IMR-90 (cell line): Measurements from ENCODE around the gene CRTC1. TPM values are rescaled to one million over a fixed set of nuclear protein-coding genes. Genes with fewer than 3 reads are reported as not detected.

Experiments
- ATAC-seq: fragments of 200-7000 bp; cut with Tn5 transposase; 2 replicates; pipeline ENCODE4 v1.9.1; 2020; ENCODE audit warnings: low read depth, mild to moderate bottlenecking, moderate library complexity
- BruUV-seq: library from RNA; stranded (reverse); fragments of 400-500 nt; replicated peaks from 2 replicates; lab custom pipeline; 2021; lab: Mats Ljungman, UMichigan
- CTCF ChIA-PET: fragments of 300-600 bp; formaldehyde crosslinking; extraction: SDS; loops from one replicate; lab custom pipeline; 2021; ENCODE audit warnings: antibody characterized with exemption; lab: Yijun Ruan, JAX
- POLR2A ChIA-PET: fragments of 300-600 bp; sonication (Branson Sonifier 250); formaldehyde crosslinking; loops from one replicate; lab custom pipeline; 2022; ENCODE audit warnings: antibody characterized with exemption; ENCODE audit not compliant: unreplicated experiment; lab: Charles Lee
- DNase-seq: peaks from one replicate; pipeline ENCODE4 v3.0.0; 2013
- H2AFZ ChIP-seq: replicated peaks from 2 replicates; pipeline ENCODE3; 2013; ENCODE audit warnings: low read length, mild to moderate bottlenecking; ENCODE audit not compliant: poor library complexity
- H2AK5ac ChIP-seq: 2 replicates; pipeline ENCODE4 v1.6.1; 2013; ENCODE audit warnings: low read depth, low read length, inconsistent platforms
- H2AK9ac ChIP-seq: replicated peaks from 2 replicates; pipeline ENCODE3; 2013; ENCODE audit warnings: mild to moderate bottlenecking, low read depth, low read length, moderate library complexity; ENCODE audit not compliant: poor library complexity
- H2BK120ac ChIP-seq: 2 replicates; pipeline ENCODE4 v1.6.1; 2013; ENCODE audit warnings: low read depth, low read length, inconsistent platforms
- H2BK15ac ChIP-seq: 3 replicates; pipeline ENCODE4 v1.6.1; 2013; ENCODE audit warnings: low read depth, low read length, inconsistent platforms
- H2BK20ac ChIP-seq: 2 replicates; pipeline ENCODE4 v1.6.1; 2013; ENCODE audit warnings: low read depth, mild to moderate bottlenecking, inconsistent platforms, low read length, moderate library complexity
- H2BK5ac ChIP-seq: 2 replicates; pipeline ENCODE4 v1.6.1; 2013; ENCODE audit warnings: mild to moderate bottlenecking, low read depth, low read length, inconsistent platforms; ENCODE audit not compliant: poor library complexity, severe bottlenecking
- H3K14ac ChIP-seq: replicated peaks from 2 replicates; pipeline ENCODE4 v1.6.1; 2013; ENCODE audit warnings: low read depth, low read length, inconsistent platforms
- H3K18ac ChIP-seq: 2 replicates; pipeline ENCODE4 v1.6.1; 2013; ENCODE audit warnings: low read depth, low read length, control low read depth
- H3K23ac ChIP-seq: 2 replicates; pipeline ENCODE4 v1.6.1; 2013; ENCODE audit warnings: low read depth, low read length, inconsistent platforms
- H3K27ac ChIP-seq: 2 replicates; pipeline ENCODE4 v1.5.1; 2013; ENCODE audit warnings: mild to moderate bottlenecking, control low read depth, low read length; ENCODE audit not compliant: insufficient read depth
- H3K27me3 ChIP-seq: 2 replicates; pipeline ENCODE4 v1.6.1; 2013; ENCODE audit warnings: low read length; ENCODE audit not compliant: control insufficient read depth, insufficient read depth
- H3K36me3 ChIP-seq: 2 replicates; pipeline ENCODE4 v1.6.1; 2013; ENCODE audit warnings: low read length, mixed read lengths; ENCODE audit not compliant: control insufficient read depth, insufficient read depth
- H3K4ac ChIP-seq: 2 replicates; pipeline ENCODE4 v1.6.1; 2013; ENCODE audit warnings: low read depth, low read length, inconsistent platforms
- H3K4me1 ChIP-seq: 2 replicates; pipeline ENCODE4 v1.6.1; 2013; ENCODE audit warnings: low read length, mixed read lengths; ENCODE audit not compliant: control insufficient read depth, insufficient read depth
- H3K4me2 ChIP-seq: 2 replicates; pipeline ENCODE4 v1.6.1; 2013; ENCODE audit warnings: low read depth, mild to moderate bottlenecking, control low read depth, low read length, moderate library complexity
- H3K4me3 ChIP-seq: 2 replicates; pipeline ENCODE4 v1.5.1; 2013; ENCODE audit warnings: low read depth, mild to moderate bottlenecking, control low read depth, low read length, moderate library complexity; ENCODE audit not compliant: insufficient read depth
- H3K56ac ChIP-seq: 2 replicates; pipeline ENCODE4 v1.6.1; 2013; ENCODE audit warnings: low read length, inconsistent platforms; ENCODE audit not compliant: insufficient read depth; ENCODE audit errors: extremely low read depth
- H3K79me1 ChIP-seq, 2 experiments: 2 replicates each; pipeline ENCODE4 v1.6.1; 2013; ENCODE audit warnings: low read length in 2 of 2, inconsistent platforms in 1 of 2, low read depth in 1 of 2
- H3K9ac ChIP-seq: 2 replicates; pipeline ENCODE4 v1.6.1; 2013; ENCODE audit warnings: low read depth, low read length, control low read depth
- H3K9me1 ChIP-seq: 2 replicates; pipeline ENCODE4 v1.6.1; 2013; ENCODE audit warnings: low read length, inconsistent platforms; ENCODE audit not compliant: insufficient read depth
- H3K9me3 ChIP-seq: 2 replicates; pipeline ENCODE4 v1.6.1; 2013; ENCODE audit warnings: low read length; ENCODE audit not compliant: control insufficient read depth, insufficient read depth
- H4K20me1 ChIP-seq: 2 replicates; pipeline ENCODE4 v1.6.1; 2013; ENCODE audit warnings: low read length, inconsistent platforms; ENCODE audit not compliant: insufficient read depth
- H4K5ac ChIP-seq: 2 replicates; pipeline ENCODE4 v1.6.1; 2013; ENCODE audit warnings: mild to moderate bottlenecking, low read depth, low read length, control low read depth
- H4K8ac ChIP-seq, 2 experiments: 2 replicates each; pipeline ENCODE4 v1.6.1; 2013; ENCODE audit warnings: low read depth in 2 of 2, low read length in 2 of 2, control low read depth in 1 of 2, inconsistent platforms in 1 of 2
- H4K91ac ChIP-seq: 2 replicates; pipeline ENCODE4 v1.6.1; 2013; ENCODE audit warnings: low read depth, low read length, inconsistent platforms; ENCODE audit not compliant: insufficient read depth
- BHLHE40 ChIP-seq: fragments of 150-350 bp; IDR thresholded peaks from 2 replicates; pipeline ENCODE4 v1.6.1; 2016; ENCODE audit warnings: mild to moderate bottlenecking, low read depth, low read length
- CEBPB ChIP-seq: IDR thresholded peaks from 2 replicates; pipeline ENCODE4 v1.6.1; 2012; ENCODE audit warnings: low read depth, low read length, improper control_type of control experiment
- CHD1 ChIP-seq: IDR thresholded peaks from 2 replicates; pipeline ENCODE4 v1.6.1; 2012; ENCODE audit warnings: low read depth, low read length, improper control_type of control experiment
- ELK1 ChIP-seq: fragments of 150-350 bp; IDR thresholded peaks from 2 replicates; pipeline ENCODE4 v1.6.1; 2016; ENCODE audit warnings: low read depth, mild to moderate bottlenecking, low read length, moderate library complexity, borderline replicate concordance
- FOS ChIP-seq: fragments of 150-350 bp; IDR thresholded peaks from 2 replicates; pipeline ENCODE4 v1.6.1; 2016; ENCODE audit warnings: low read depth, low read length
- MAFK ChIP-seq: IDR thresholded peaks from 2 replicates; pipeline ENCODE4 v1.6.1; 2012; ENCODE audit warnings: low read depth, low read length, improper control_type of control experiment
- MAZ ChIP-seq: IDR thresholded peaks from 2 replicates; pipeline ENCODE4 v1.6.1; 2012; ENCODE audit warnings: low read depth, mild to moderate bottlenecking, low read length, improper control_type of control experiment, moderate library complexity, borderline replicate concordance
- MXI1 ChIP-seq: IDR thresholded peaks from 2 replicates; pipeline ENCODE4 v1.6.1; 2012; ENCODE audit warnings: low read depth, mild to moderate bottlenecking, low read length, moderate library complexity, borderline replicate concordance
- NFE2L2 ChIP-seq: fragments of 150-350 bp; IDR thresholded peaks from 2 replicates; pipeline ENCODE4 v1.6.1; 2016; ENCODE audit warnings: low read depth, mild to moderate bottlenecking, low read length
- POLR2A ChIP-seq: IDR thresholded peaks from 2 replicates; pipeline ENCODE4 v1.6.1; 2012; ENCODE audit warnings: mild to moderate bottlenecking, low read depth, low read length
- RAD21 ChIP-seq: IDR thresholded peaks from 2 replicates; pipeline ENCODE4 v1.6.1; 2012; ENCODE audit warnings: low read length, improper control_type of control experiment
- RFX5 ChIP-seq: IDR thresholded peaks from 2 replicates; pipeline ENCODE4 v1.8.0; 2012; ENCODE audit warnings: low read depth, mild to moderate bottlenecking, low read length, moderate library complexity
- SMC3 ChIP-seq: fragments of 150-350 bp; IDR thresholded peaks from 2 replicates; pipeline ENCODE4 v1.6.1; 2016; ENCODE audit warnings: low read depth, mild to moderate bottlenecking, antibody characterized with exemption, low read length, moderate library complexity
- USF2 ChIP-seq: fragments of 150-350 bp; IDR thresholded peaks from 2 replicates; pipeline ENCODE4 v1.6.1; 2017; ENCODE audit warnings: mild to moderate bottlenecking, antibody characterized with exemption, low read length, low read depth
- WGBS, 2 experiments: methylation state at CpG; one replicate each; pipeline versions ENCODE4 v1.1.5 to v1.1.7; 2013; ENCODE audit warnings: missing lambda C conversion rate in 2 of 2; ENCODE audit not compliant: insufficient read length in 1 of 2; ENCODE audit errors: extremely low coverage in 2 of 2; 5-methylcytosine and 5-hydroxymethylcytosine counted together
- dilution Hi-C: fragments of 300-500 bp; cut with HindIII; formaldehyde crosslinking; loops from one replicate; pipeline ENCODE4 v1.14.3; 2018; ENCODE audit warnings: low sequenced_read_pairs; ENCODE audit not compliant: unreplicated experiment
- in situ Hi-C: fragments of 300-500 bp; cut with MboI; formaldehyde crosslinking; loops from 3 replicates; pipeline ENCODE4 v1.14.3; 2019; ENCODE audit warnings: low sequenced_read_pairs, inconsistent platforms, mixed read lengths
- intact Hi-C: fragments of 100-400 bp; cut with micrococcal nuclease; formaldehyde crosslinking; loops from 2 replicates; pipeline ENCODE4 v1.10.0; 2022
- polyA plus RNA-seq, 3 experiments: library from polyadenylated mRNA; depleted of rRNA; stranded (reverse); fragments of >200 nt; gene quantifications; 2 replicates each; pipeline ENCODE4 v1.2.3, GENCODE V29; 2012; ENCODE audit warnings: low replicate concordance in 1 of 3
- total RNA-seq: library from RNA; depleted of rRNA; stranded (reverse); fragments of >200 nt; gene quantifications from 2 replicates; pipeline ENCODE4 v1.2.3, GENCODE V29; 2012
- TF ChIP-seq, protein P1 (sequence below): conservative IDR thresholded peaks from 2 replicates; pipeline ENCODE4 v1.5.1; 2012; ENCODE audit warnings: mild to moderate bottlenecking, low read depth, low read length, improper control_type of control experiment

The CRTC1 gene
- total and polyA plus RNA-seq, 2 of the 4 experiments (the other 2 are of a cell fraction): 0.18 to 5.7 TPM

- Histone ChIP-seq H2AK5ac (no peak overlapping the region), H2BK5ac (no peak overlapping the region), H4K8ac (no peak overlapping the region), H3K9me3 (no peaks in the 10 kb centered on the region), H3K79me1 (no peaks in the 10 kb centered on the region), H3K4me1 (peaks cover 14% of the 10 kb centered on the region), H3K56ac (no peak overlapping the region), H2BK20ac (no peak overlapping the region), H3K18ac (no peak overlapping the region), H4K91ac (no peak overlapping the region), H3K23ac (no peak overlapping the region), H3K27me3 (no peaks in the 10 kb centered on the region), H2BK120ac (no peak overlapping the region), H4K5ac (no peak overlapping the region), H3K9ac (no peak overlapping the region), H3K9me1 (0 out of 2 replicates have a peak, but pooled peaks cover 2% of the 10 kb centered on the region), H3K14ac (no peak overlapping the region), H2AFZ (no peak overlapping the region), H3K4ac (no peak overlapping the region), H2AK9ac (no peak overlapping the region), H2BK15ac (no peak overlapping the region), H3K36me3 (no peaks in the 10 kb centered on the region), H3K4me3 (no peak overlapping the region), H3K27ac (no peak overlapping the region), H4K20me1 (peaks cover 11% of the 10 kb centered on the region), H3K4me2 (no peak overlapping the region)
- intact Hi-C loops (no loop called here), dilution Hi-C loops (no loop called here), in situ Hi-C loops (no loop called here)
- 76% methylated on average over 7 of the region's 11 CpGs; no CpG with 5 or more reads in 1 of the 2 experiments for WGBS, 2 experiments
- TF ChIP-seq NFE2L2 (no peak), FOS (no peak), MAZ (no peak), BHLHE40 (no peak), MXI1 (no peak), MAFK (no peak), USF2 (no peak), ELK1 (no peak), CHD1 (no peak), RAD21 (no peak), SMC3 (no peak), CEBPB (no peak), POLR2A (no peak), RFX5 (no peak)
- TF ChIP-seq, protein P1, sequence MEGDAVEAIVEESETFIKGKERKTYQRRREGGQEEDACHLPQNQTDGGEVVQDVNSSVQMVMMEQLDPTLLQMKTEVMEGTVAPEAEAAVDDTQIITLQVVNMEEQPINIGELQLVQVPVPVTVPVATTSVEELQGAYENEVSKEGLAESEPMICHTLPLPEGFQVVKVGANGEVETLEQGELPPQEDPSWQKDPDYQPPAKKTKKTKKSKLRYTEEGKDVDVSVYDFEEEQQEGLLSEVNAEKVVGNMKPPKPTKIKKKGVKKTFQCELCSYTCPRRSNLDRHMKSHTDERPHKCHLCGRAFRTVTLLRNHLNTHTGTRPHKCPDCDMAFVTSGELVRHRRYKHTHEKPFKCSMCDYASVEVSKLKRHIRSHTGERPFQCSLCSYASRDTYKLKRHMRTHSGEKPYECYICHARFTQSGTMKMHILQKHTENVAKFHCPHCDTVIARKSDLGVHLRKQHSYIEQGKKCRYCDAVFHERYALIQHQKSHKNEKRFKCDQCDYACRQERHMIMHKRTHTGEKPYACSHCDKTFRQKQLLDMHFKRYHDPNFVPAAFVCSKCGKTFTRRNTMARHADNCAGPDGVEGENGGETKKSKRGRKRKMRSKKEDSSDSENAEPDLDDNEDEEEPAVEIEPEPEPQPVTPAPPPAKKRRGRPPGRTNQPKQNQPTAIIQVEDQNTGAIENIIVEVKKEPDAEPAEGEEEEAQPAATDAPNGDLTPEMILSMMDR: no peak
- ChIA-PET CTCF (no interaction called here), POLR2A (no interaction called here)
- no TSS peak for BruUV-seq
- ATAC-seq (no peak), DNase-seq (no peak)
Observed at GRCh38 chr19:18778076-18778389, 94.6 kb downstream of the CRTC1 start.
